Activated effector memory CD4-positive, alpha-beta T cell treated with Interleukin-2 at 50 U/mL for 16 hours (primary cell): ENCODE results near the gene KLHL1.
"Not testable (repeated sequence)": the region's sequence is repeated elsewhere in the genome, so short reads cannot be mapped to it uniquely, and the experiment has no call there.

ENCODE experiments used
- DNase-seq: peaks from one replicate; pipeline ENCODE4 v3.0.0-alpha.2; 2020

The KLHL1 gene, protein sequence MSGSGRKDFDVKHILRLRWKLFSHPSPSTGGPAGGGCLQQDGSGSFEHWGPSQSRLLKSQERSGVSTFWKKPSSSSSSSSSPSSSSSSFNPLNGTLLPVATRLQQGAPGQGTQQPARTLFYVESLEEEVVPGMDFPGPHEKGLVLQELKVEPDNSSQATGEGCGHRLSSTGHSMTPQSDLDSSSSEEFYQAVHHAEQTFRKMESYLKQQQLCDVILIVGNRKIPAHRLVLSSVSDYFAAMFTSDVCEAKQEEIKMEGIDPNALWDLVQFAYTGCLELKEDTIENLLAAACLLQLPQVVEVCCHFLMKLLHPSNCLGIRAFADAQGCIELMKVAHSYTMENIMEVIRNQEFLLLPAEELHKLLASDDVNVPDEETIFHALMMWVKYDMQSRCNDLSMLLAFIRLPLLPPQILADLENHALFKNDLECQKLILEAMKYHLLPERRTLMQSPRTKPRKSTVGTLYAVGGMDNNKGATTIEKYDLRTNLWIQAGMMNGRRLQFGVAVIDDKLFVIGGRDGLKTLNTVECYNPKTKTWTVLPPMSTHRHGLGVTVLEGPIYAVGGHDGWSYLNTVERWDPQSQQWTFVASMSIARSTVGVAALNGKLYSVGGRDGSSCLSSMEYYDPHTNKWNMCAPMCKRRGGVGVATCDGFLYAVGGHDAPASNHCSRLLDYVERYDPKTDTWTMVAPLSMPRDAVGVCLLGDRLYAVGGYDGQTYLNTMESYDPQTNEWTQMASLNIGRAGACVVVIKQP

DNA sequence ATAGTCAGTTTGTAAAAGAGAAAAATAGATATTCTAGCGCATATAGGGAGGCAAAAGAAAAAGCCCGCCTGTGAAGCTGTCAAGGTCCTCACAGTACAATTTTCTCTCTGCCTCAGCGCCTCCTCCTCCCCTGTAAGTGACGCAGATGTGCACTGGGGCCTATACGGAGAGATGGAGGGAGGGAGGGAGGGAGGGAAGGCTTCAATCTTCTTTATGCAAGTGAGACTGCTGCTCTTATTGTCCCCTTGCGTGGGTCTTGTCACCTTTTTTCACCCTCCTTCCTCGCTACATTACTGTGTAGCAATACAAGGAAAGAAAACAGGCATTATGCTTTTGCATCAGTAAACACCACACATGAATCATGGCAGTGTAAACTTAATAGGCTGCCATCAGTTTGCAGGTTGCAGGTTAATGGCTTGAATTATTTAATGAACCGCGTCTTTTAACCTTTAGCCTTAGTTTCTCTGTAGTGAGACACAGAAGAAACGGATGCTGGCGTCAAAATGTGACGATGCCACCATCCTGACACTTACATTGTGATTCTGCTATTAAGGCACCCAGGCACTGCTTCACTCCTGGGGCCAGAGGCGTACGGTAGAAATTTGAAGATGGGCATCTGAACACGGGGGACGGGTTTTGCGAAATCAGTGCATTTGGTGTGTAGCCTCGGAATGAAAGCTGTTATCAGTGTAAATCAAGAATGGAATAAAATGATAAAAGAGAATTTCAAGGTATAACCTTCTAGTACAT, at the start of gene KLHL1:
Gene KLHL1, minus strand, starts transcription at position 97 of the 750 bp plus-strand sequence. CDS start 753 bp downstream, outside the sequence.
- no peak for DNase-seq

DNA sequence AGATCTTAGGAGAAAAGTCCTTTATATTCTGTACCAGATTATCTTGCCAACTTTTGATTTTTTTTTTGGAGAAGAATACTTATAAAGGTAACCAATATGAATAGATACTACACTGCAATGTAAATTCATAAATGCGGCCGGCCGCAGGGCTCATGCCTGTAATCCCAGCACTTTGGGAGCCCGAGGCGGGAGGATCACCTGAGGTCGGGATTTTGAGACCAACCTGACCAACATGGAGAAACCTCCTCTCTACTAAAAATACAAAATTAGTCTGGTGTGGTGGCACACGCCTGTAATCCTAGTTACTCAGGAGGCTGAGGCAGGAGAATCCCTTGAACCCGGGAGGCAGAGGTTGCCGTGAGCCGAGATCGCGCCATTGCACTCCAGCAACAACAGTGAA, 34.4 kb upstream of the KLHL1 start:
- not testable (repeated sequence) for DNase-seq

DNA sequence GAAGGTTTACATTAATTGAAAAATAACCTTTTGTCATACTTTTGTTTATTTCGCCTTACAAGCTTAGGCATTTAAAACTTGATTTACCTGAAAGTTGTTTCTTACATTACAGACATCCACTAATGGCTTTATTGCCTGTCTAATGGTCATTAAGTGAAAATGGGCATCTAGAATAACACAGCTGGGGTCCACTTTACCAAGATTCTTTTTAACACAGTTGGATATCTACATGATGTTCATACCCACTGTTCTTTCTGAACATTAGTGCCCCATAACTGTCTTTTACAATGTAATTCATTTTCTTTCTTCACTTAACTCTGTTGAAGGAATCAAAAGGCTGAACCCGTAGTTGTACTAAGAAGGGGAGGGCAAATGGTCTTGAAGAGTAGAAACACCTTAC, 19.8 kb upstream of the KLHL1 start:
- no peak for DNase-seq

DNA sequence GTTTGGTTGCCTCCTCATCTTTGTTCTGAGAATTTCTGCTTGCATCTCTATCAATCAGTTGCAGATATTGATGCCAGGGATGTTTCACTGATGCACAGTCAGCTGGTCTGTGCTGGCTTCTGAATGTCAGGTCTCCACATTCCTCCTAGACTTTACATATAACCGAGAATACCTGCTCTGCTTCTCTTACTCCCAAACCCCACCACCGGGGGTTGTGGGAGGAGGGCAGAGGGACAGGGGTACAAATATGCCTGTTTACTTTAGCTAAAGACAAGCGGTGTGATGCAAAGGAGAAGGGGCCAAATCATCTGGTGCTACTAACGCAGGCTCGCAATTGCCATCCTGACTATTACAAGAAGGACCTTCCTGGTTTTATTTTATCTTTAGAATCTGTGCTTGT, 17.4 kb upstream of the KLHL1 start:
- DNase-seq = no peak

DNA sequence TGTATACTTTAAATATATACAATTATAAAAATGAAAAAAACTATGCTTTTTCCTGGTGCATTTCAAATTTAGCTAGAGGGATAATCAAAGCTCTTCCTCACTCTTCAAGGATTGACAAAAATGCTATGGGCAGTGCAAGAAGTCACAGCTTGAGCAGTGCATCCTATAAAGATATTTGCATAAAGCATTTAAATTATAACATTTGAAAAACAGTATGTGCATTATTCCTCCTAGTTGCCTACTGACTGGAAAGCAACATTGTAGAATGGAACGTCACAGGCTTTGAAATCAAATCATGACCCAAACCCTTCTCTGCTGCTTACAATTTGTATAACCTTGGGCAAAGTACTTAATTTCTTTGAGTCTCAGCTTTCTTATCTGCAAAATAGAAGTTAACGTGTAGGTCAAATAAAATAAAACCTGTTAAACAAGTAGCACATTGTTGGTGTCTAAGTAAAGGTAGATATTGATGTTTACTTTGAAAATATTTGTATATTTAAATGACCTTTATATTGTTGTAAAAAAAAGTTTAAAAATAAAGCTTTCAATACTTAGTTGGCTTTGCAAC, 9.2 kb upstream of the KLHL1 start:
- DNase-seq = no peak

DNA sequence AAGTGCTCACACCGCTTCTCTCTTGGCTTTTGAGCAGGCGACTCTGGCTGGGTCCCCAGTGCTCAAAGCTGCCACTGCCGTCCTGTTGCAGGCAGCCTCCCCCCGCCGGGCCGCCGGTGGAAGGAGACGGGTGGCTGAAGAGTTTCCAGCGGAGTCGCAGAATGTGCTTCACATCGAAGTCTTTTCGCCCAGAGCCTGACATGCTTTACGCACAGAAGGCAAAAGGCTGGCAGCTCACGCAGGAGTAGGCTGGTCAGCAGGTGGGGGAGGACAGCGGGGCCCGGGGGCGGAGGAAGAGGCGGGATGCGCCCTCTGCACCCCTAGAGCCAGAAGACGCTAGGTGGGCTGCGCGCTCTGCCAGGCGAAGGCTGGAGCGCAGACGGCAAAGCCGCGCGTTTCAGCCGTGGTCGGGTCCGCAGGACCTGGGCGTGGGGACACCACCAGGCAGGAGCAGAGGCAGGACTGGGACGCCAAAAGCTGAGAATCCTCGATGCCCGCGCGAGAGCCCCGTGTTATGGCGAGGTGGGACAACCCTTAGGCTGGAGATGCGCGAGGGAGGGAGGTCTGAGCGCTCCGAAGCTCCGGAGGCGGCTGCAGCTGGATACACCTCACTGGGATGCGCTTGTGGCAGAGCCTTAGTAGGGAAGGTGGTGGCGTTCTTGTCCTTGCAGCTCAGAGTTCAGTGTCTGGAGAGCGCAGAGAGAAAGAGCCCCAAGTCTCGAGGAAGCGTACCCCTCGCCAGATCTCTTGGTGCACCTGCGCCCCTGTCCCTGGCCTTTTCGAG, 562 bp downstream of the KLHL1 start, which contains the start of gene ATXN8OS:
Gene ATXN8OS, plus strand, starts transcription at position 329 of the 784 bp plus-strand sequence.
- no peak for DNase-seq

DNA sequence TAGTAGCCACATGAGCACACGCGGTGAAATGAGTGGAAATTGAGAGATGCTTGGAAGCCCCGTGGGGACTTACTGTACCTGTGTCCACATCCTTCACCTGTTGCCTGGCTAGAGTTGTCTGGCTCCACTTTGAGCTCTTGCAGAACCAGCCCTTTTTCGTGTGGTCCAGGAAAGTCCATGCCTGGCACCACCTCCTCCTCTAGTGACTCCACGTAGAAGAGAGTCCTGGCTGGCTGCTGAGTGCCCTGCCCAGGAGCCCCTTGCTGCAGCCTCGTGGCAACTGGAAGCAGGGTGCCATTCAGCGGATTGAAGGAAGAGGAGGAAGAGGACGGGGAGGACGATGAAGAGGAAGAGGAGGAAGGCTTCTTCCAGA, 1.1 kb downstream of the KLHL1 start:
- no peak for DNase-seq

DNA sequence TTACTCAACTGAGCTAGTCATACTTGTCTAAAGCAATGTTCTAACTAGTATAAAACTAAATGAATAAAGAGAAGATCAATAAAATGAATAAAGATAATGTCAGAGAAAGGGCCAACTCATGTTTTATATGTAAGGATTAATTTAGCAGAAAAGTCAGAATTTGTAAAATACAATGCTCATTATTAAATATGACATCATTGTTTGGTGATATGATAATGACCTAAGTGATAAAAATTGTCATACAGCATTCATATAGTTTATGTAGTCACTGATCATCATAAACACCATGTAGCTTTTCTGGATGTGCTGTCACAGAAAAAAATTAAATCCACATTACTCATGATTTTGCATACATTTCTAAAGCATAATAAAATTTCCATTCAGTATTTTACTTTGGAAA, 3.8 kb downstream of the KLHL1 start:
- no peak for DNase-seq

DNA sequence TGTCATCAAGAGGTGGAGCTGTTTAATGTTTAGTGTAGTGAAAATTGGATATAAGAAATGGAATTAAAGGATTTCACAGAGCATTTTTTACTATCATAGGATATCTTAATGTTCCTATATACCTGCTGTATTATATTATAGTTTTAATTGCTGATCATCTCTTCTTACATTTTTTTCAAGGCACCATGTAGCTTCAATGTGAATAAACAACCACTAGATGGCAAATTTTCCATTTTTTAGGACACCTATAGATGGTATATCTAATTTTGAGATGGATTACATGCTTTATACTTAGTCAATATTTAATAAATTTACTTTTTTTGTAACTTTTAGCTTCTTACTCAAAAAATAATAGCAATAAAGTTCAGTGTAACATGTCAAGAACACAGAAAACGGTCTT, 9.6 kb downstream of the KLHL1 start:
- DNase-seq = no peak

DNA sequence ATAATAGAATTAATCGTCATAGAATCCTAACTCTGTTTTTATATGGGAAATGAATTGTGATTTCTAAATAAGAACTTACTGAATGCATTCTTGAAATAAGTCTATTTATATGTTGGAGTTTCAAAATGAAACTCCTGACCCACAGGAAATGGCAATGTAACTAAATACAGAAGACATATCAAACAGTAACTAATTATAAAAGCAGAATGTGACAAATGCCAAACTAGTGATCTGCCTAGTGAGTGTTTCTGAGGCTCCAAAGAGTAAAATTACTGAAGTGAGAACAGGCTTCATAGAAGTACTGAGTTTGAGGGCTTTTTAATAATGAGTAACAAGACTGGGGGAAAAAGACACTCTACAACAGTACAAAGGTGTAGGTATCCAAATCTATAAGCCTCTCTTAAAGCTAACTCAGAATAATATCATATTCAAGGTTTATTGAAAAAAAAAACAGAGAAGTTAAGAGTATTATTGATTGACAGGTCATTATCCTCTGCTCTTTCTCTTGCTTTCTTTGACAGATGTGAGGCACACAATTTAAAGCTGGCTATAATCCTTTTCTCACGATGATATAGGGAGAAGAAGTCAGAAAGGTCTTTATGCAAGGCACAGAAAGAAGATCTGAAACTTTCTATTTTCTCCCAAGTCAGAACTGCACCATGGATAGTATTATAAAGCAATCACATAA, 18.1 kb downstream of the KLHL1 start:
- no peak for DNase-seq

DNA sequence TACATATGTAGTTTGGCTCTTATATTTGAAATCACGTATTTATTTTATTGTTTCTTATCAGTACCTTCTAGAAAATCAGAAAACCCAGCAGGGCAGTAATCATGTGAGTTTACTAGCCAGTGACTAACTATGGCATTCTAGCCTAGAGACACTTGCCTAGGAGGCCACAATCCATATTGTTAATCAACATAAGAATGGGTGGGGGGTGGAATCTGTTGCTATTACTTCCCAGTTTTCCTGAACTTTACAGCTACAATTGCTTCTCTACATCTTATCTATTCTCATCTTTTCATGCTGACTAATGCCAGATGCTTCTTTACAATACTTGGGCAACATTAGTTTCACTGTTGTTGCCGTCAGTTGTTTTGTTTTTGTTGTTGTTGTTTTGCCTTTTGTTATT, 19.3 kb downstream of the KLHL1 start:
- no peak for DNase-seq

DNA sequence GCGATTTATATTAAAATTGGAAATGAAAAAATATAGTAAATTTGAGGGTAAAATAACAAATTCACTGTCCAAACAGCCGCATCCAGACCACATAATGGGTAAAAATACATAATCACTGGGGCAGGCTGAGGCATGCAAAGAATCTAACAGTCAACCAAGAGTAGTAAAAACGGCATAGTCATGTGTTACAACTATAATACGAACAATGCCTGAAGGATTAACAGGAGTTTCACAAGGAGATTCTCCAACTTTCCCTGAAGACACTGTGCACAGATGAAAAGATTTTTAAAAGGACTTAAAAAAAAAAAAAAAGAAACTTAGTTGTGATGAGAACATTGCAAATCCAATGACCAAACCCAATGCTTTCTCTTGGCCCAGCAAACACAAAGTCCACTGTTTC, 21.0 kb downstream of the KLHL1 start:
- DNase-seq = no peak

DNA sequence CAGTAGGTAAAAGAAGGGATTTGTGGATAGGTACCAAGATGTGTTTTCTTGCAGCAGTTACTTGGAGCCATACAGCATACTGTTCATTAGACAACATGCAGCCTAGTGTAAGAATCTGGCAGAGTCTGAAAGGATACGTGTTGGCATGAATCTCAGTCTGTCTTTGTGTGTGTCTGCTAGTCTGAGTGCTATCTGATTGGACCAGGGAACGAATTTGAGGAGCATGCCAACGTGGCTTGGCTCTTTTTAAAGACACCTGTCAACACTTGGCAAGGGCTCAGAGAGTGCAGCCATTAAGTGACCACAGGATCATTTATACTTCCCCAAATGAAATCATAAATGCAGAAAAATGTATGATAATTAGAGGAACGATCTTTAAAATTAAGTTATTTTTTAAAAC, 28.2 kb downstream of the KLHL1 start:
- no peak for DNase-seq

DNA sequence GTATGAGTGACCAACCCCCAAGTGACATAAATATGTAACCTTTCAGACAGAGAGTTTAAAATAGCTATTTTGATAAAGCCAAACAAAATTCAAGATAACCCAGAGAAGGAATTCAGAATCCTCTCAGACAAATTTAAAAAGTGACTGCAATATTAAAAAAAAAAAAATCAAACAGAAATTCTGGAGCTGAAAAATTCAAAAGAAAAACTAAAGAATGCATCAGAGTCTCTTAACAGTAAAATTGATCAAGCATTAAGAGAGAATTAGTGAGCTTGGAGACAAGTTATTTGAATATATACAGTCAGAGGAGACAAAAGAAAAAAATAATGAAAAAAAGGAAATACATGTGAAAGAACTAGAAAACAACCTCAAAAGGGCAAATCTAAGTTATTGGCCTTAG, 53.7 kb downstream of the KLHL1 start:
- no peak for DNase-seq

DNA sequence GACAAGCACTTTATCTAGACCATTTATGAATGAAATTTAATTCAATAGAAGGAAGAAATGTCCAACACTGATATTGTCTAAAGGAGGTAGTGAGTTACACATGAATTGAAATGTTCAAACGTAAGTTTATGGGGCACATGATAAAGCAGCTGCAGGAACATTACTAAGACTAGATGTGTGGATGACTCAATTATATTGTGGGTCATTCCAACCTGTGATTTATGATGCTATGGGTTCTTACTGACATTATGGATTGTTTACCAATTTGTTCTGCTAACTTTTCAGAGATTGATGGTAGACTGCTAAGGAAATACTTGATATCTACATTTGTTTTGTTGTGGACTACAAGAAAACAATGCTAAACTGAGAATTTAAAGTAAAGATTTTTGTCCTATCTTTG, 56.7 kb downstream of the KLHL1 start:
- DNase-seq = no peak

DNA sequence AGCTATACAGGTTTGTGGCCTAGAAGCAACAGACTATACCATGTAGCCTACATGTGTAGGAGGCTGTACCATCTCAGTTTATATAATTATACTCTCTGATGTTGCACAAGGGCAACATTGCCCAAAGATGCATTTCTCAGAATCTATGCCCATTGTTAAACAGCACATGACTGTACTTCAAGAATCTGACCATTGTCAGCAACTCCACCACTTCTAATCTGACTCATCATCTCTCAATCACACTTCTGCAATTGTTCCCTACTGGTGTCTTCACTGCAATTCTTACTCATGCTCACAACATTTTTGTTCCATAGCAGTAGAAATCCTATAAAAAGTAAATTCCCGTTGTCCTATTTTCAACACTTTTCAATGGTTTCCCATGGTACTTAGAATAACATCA, 64.6 kb downstream of the KLHL1 start:
- no peak for DNase-seq

DNA sequence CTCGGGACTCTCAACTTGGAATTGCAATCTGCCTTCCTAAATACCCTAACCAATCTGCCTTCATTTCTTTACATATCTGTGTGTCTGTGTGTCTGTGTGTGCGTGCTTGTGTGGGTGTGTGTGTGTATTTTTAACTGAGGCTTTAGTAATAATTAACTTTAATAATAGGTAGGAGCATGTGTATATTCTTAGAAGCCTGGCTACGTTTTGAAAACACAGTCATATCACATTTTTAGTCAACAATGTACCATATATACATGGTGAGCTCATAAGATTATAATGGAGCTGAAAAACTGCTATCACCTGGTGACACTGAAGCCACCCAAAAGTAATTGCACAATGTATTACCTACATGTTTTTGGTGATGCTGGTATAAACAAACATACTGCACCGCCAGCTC, 66.1 kb downstream of the KLHL1 start:
- DNase-seq = no peak

DNA sequence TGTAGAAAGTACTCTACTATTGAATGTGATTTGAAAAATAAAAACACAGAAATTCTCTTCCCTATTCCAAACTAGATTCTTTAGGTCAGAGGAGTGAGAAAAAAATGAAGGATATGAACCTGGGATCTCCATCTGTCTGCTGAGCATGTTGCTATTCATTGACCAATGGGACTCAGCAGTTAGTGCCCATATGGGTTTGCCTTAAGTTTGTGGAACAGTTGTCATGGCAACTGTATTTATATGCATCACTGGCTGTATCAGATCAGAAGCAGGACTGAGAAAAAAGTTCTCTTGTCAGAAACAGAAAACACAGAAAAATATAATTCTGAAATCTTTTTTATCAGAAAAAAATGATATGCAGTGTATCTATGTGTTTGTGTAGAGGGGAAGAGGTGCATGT, 74.0 kb downstream of the KLHL1 start:
- DNase-seq = no peak

DNA sequence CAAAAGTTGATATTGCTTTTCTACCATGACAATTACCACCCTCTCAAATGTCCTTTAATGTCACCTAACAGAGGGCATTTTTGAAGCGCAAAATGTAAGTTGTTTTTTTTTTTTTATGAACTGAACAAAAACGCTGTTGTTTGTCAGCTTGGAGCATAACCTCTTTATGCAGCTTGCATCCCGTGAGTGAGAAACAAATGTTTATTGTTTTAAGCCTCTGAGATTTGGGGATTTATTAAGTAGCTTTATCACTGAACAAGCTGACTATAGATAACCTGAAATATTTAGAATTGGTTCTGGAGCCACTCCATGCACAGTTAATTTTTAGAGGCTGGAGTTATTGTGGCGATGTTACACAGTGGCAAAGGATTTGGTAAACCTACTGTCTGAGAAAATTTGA, 80.7 kb downstream of the KLHL1 start:
- no peak for DNase-seq

DNA sequence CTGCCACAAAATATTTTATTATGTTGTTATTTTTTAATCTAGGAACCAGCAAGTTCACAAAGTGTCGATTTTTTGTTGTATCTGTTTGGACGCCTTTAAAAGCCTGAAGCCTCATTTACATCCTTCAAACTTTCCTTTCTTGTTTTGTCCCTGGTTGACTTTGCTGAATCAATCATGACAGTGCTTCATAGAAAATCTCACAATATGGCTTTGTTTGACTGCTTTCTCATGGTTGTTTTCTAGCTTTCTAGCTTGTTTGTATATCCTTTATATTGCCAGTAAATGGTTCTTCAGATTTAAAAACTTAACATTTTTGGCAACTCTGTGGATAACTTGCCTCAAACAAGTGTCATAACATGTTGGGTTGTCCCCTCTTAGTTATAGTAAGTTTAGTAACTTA, 84.7 kb downstream of the KLHL1 start:
- DNase-seq = no peak

DNA sequence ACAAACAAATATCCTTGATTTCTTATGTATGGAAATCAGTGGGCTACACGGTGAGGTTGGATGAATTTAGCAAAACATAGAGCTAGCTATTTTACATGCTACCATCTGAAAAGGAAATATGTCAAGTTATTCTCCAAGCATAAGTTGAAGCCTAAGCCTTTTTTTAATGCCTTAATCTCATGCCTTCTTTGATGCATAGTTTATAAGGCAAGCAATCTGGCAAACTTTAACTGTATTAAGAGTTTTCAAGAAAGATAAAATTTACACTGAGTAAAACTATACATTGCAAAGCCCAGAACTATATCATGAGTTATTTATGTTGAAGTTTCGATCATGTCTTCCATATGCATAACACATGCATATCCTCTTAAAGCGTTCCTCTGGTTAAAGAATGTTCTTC, 85.6 kb downstream of the KLHL1 start:
- no peak for DNase-seq

DNA sequence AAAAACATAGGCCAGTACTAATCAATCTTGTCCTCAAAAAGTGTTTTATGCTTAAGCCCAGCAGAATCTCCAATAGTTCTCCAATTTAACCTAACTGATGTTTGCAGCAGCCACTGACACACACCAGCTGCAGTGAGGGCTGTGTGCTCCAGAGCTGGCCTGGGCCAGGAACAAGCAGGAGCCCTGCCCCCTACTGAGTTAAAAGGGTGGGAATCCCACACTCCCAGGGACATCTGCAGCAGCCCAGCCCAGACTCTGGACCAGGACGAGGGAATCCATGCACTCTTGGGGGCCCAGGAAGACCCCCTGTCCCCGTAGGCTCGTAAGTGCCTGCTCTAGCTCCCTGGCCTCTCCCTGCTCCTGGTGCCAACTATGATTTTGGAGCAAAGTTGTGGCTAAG, 92.1 kb downstream of the KLHL1 start:
- DNase-seq = no peak
